Mononuclear cell (primary cell): Measurements from ENCODE around the gene IFIT5. TPM values are rescaled to one million over a fixed set of nuclear protein-coding genes. Genes with fewer than 3 reads are reported as not detected.
"Not testable (repeated sequence)": the region's sequence is repeated elsewhere in the genome, so short reads cannot be mapped to it uniquely, and the experiment has no call there.

ENCODE experiments used
- H3K27me3 ChIP-seq: 2 replicates; pipeline ENCODE4 v1.6.0; 2011; ENCODE audit warnings: low read length, control low read depth; ENCODE audit not compliant: insufficient read depth
- H3K4me1 ChIP-seq: 2 replicates; pipeline ENCODE4 v1.5.1; 2011; ENCODE audit warnings: mild to moderate bottlenecking, low read length, control low read depth; ENCODE audit not compliant: insufficient read depth
- H3K4me3 ChIP-seq: 2 replicates; pipeline ENCODE4 v1.5.1; 2011; ENCODE audit warnings: mild to moderate bottlenecking, low read length, moderate library complexity
- H3K9me3 ChIP-seq: 2 replicates; pipeline ENCODE4 v1.5.1; 2011; ENCODE audit warnings: low read depth, mild to moderate bottlenecking, control low read depth, low read length
- total RNA-seq: library from RNA; depleted of rRNA; stranded (reverse); fragments of >200 nt; gene quantifications from one replicate; pipeline ENCODE4 v1.2.3, GENCODE V29; 2012

IFIT5 gene
- total RNA-seq, 1 donor: 50.7 TPM

DNA sequence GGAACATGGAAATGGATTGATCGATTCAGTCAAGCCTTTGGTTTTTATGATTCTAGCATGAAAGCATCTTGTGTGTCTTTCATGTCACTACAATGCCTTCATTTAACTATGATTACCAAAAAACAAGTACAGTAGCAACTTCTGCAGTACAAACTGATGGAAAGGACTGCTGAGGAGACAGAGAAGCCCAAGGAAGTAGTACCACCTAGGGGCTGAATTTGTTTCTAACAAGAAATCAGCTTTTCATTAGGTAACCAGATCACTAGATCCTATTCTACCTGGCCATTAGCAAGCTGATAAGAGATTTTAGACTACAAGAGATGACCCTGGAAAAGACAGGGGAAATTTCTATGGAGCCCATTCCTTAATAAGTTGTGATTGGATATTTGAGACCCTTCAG, 25.1 kb upstream of the IFIT5 start:
- Histone ChIP-seq H3K9me3 (no peaks in the 10 kb centered on the region), H3K4me3 (no peak overlapping the region), H3K27me3 (no peaks in the 10 kb centered on the region), H3K4me1 (peaks cover 41% of the 10 kb centered on the region)

DNA sequence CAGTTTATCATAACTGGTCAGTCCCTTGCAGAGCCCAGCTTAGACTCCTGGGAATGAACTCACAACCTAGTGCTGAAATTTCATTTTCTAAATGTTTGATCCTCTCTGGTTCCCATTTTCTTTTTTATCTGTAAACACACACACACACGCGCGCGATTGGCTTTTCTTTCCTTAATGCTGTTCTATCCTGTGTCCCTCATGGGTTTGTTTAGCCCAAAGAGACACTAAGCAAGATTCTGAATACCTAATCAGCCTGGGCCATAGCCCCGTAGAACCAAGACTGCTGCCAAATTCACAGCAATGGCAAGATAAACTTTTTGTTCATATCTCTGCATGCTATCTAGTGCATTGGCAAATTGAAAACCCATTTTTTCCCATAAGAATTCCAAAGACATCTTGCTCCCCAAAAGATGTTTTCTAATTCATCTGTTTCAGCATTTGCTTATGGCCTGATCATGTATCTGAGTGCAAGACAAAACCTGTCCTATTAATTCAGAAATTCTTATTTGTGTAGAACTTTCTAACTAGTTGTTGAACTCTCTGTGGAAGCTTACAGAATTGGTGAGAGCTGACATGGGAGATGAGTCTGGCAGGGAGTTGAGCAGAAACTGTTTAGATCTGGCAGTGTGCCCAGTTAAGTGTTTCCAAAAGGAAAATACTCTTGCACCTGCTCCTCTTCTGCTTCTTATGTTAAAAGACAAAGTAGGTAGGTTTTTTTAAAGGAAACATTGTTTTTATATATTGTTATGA, 23.7 kb upstream of the IFIT5 start:
- H3K27me3 ChIP-seq: no peaks in the 10 kb centered on the region
- no peaks in the 10 kb centered on the region for H3K9me3 ChIP-seq
- peaks cover 32% of the 10 kb centered on the region for H3K4me1 ChIP-seq

DNA sequence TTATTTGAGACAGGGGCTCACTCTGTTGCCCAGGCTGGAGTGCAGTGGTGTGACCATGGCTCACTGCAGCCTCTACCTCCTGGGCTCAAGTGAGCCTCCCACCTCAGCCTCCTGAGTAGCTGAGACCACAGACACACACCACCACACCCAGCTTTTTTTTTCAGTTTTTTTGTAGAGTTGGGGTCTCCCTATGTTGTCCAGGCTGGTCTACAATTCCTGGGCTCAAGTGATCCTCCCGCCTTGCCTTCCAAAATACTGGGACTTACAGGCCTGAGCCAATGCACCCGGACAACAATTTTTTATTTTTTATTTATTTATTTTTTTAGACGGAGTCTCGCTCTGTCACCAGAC, 23.2 kb upstream of the IFIT5 start:
- not testable (repeated sequence) for H3K27me3 ChIP-seq, H3K9me3 ChIP-seq, H3K4me3 ChIP-seq

More for the DNA sequence above, 23.7 kb upstream of the IFIT5 start:
- no peak overlapping the region for H3K4me3 ChIP-seq

DNA sequence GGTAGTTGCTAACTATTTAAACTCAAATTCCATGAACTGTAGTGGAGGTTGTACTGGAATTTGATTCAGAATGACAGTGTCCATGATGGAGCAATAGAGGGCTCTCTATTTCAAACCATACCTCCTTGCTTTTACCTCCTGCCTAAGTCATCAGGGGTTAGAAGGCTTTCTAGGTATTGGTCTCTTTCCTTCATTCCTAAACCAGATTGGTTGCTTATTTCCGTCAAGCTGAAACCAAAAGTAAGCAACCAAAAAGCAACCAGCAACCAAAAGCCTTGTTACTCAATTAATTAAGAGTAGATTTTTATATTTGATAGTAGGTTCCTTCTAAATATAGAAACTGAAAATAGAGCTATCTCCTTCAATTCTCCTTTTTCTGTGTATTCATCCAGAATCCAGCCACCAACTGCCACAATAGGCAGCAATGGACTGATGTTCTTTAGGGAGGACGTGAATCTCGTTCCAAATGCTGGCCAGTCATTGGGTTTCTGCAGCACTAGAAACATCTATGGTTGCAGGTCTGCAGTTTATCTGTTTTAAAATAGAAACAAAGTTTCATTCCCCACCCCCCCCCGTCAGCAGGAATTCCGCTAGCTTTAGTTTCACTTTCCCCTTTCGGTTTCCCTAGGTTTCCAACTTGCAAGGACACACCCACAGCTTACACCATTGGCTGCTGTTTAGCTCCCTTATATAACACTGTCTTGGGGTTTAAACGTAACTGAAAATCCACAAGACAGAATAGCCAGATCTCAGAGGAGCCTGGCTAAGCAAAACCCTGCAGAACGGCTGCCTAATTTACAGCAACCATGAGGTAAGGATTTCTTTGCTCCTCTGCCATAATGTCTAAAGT, 22.2 kb upstream of the IFIT5 start, which contains the start of gene IFIT1:
TSS of gene IFIT1 (plus strand) at position 717 of the 850 bp plus-strand sequence. CDS start at position 807, 90 bp downstream.
- Histone ChIP-seq H3K27me3 (no peaks in the 10 kb centered on the region), H3K9me3 (no peaks in the 10 kb centered on the region), H3K4me3 (peak within 1 kb of the TSS; percentile 45), H3K4me1 (peaks cover 31% of the 10 kb centered on the region)

More for the DNA sequence above, 23.2 kb upstream of the IFIT5 start:
- H3K4me1 ChIP-seq: peaks cover 28% of the 10 kb centered on the region

DNA sequence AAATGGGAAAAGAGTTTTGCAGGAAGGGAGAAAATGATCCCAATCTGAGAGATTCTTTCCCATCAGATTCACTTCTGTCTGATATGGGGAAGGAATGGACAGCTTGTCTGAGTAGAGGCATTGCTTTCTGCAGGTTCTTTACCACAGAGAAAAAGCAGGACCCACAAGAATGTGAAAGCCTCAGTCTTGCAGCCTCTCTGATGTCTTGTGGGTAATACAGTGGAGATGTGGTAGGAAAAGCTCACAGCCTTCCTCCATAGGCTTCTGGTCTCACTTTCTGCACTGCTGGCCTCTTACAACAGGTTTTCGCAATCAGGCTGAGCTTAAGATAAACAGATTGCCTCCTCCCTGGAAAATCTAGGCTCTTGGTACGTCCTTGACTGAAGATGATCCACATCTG, 21.4 kb upstream of the IFIT5 start:
- Histone ChIP-seq H3K9me3 (no peaks in the 10 kb centered on the region), H3K4me1 (peaks cover 31% of the 10 kb centered on the region), H3K27me3 (no peaks in the 10 kb centered on the region), H3K4me3 (peak overlapping the region; percentile 45)

DNA sequence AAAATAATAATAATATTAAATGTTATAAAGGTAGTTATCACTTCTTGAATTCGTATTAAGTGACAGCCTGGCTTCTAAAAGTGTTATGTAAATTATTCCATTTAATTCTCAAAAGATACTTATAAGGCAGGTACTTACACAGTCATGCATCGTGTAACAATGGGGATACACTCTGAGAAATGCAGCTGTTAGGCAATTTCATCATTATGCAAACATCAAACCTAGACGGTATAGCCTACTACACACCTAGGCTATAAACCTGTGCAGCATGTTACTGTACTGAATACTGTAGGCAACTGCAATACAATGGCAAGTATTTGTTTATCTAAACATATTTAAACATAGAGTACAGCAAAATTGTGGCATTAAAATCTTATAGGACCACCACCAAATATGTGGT, 20.5 kb upstream of the IFIT5 start:
- Histone ChIP-seq H3K4me3 (peak overlapping the region; percentile 45), H3K27me3 (no peaks in the 10 kb centered on the region), H3K4me1 (peaks cover 31% of the 10 kb centered on the region), H3K9me3 (no peaks in the 10 kb centered on the region)

DNA sequence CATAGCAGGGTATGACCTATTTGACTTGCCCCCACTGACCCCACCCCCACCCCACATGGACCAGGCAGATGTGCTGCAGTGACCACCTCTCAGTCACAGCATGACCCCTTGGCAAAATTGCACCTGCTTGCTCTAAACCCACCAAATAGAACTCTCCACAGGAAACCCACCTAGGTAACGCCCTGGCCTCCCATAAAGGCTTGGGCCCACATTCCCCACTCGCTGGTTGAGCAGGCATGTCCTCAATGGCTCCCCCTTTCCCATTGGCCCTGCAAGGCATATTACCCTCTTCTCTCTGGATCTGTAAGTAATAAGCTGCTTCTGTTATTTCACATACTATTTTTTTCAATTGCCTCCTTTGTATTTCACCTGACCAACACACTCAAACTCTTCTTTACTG, 19.2 kb upstream of the IFIT5 start:
- Histone ChIP-seq H3K4me1 (peaks cover 36% of the 10 kb centered on the region), H3K9me3 (no peaks in the 10 kb centered on the region), H3K27me3 (no peaks in the 10 kb centered on the region), H3K4me3 (no peak overlapping the region)

DNA sequence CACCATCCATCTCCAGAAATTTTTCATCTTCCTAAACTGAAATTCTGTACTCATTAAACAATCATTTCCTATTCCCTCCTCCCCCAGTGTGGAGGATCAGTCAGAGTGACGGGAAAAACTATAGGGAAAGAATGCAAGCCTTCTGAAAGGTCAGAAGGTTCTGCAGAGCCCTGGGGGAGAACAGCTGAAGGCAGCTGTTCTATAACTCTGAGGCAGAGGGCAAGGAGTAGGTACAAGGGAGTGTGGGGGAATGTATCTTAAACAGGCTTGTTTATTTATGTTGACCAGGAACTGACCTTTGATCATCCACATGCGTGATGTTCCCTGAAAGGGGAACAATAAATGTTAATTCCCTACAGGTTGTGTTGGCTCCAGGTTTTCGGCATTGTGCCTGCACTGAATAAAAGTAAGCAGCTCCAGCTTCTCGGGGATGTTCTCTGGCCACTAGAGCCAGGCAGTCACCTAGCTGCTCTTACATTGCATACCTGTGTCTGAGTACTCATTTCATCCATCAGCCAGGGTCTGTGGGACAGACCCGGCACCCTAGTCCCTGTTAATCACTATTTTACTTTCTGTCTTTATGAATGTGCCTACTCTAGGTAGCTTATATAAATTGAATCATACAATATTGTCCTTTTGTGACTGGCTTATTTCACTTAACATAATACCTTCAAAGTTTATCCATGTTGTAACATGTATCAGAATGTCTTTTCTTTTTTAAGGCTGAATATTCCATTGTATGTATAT, 16.2 kb upstream of the IFIT5 start:
- Histone ChIP-seq H3K4me1 (peaks cover 24% of the 10 kb centered on the region), H3K27me3 (no peaks in the 10 kb centered on the region), H3K9me3 (no peaks in the 10 kb centered on the region), H3K4me3 (no peak overlapping the region)

DNA sequence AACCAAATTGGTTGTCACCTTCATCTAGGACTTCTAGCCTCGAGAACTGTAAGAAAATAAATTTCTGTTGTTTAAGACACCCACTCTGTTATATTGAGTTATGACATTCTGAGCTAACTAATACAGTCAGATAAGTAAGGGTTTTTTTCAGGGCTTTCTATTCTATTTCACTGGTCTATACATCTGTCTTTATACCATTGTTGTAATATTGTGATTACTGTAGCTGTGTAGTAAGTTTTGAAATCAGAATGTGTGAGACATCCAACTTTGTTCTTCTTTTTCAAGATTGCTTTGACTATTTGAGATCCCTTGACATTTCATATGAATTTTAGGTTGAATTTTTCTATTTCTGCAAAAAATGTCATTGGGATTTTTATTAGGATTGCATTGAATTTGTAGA, 14.4 kb upstream of the IFIT5 start:
- no peaks in the 10 kb centered on the region for H3K27me3 ChIP-seq
- no peak overlapping the region for H3K4me3 ChIP-seq
- no peaks in the 10 kb centered on the region for H3K9me3 ChIP-seq
- H3K4me1 ChIP-seq: peaks cover 13% of the 10 kb centered on the region

DNA sequence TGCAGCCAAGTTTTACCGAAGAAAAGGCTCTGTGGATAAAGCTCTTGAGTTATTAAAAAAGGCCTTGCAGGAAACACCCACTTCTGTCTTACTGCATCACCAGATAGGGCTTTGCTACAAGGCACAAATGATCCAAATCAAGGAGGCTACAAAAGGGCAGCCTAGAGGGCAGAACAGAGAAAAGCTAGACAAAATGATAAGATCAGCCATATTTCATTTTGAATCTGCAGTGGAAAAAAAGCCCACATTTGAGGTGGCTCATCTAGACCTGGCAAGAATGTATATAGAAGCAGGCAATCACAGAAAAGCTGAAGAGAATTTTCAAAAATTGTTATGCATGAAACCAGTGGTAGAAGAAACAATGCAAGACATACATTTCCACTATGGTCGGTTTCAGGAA, 11.3 kb upstream of the IFIT5 start:
- Histone ChIP-seq H3K27me3 (no peaks in the 10 kb centered on the region), H3K4me1 (peaks cover 5% of the 10 kb centered on the region), H3K4me3 (no peak overlapping the region), H3K9me3 (no peaks in the 10 kb centered on the region)

DNA sequence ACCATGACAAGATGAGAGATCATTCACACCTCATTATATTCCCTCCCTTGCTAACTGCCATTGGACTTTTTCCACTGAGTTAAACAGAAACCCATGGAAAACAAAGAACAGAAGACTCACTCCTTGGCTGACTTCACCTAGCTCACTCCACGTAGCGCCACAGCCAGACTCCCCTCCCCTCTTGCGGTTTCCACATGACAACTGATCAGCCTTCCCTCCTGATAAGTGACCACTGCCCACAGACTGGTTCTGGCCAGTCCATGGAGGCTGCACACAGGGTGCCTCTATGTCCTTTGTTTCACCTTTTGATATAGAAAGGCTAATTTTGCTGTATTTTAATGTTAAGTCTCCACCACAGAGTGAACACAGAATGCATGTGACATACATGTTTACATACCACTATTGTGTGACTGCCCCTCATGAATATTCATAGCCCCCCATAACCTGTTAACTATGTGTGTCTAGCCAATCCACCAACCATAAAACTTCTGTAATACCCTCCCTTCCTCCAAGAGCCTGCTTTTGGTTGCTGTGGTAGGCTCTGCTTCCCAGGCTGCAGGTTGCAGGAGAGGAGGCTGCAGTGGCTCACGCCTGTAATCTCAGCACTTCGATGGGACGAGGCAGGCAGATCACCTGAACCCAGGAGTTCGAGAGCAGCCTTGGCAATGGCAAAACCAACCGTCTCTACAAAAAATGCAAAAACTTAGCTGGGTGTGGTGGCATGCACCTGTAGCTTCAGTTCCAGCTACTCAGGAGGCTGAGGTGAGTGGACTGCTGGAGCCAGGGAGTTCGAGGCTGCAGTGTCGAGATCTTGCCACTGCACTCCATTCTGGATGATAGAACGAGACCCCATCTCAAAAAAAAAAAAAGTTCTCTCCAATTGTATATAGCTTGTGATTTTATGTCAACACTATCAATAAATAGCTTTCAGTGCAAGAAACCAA, 10.0 kb upstream of the IFIT5 start:
- Histone ChIP-seq H3K27me3 (no peaks in the 10 kb centered on the region), H3K4me1 (peaks cover 5% of the 10 kb centered on the region), H3K4me3 (no peak overlapping the region), H3K9me3 (no peaks in the 10 kb centered on the region)

DNA sequence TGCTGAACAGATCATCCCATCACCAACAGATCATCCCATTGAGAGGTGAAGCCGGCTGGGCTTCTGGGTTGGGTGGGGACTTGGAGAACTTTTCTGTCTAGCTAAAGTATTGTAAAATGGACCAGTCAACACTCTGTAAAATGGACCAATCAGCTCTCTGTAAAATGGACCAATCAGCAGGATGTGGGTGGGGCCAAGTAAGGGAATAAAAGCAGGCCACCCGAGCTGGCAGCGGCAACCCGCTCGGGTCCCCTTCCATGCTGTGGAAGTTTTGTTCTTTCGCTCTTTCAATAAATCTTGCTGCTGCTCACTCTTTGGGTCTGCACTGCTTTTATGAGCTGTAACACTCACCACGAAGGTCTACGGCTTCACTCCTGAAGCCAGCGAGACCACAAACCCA, 8.2 kb upstream of the IFIT5 start:
- H3K27me3 ChIP-seq, H3K4me3 ChIP-seq, H3K9me3 ChIP-seq, H3K4me1 ChIP-seq: not testable (repeated sequence)

DNA sequence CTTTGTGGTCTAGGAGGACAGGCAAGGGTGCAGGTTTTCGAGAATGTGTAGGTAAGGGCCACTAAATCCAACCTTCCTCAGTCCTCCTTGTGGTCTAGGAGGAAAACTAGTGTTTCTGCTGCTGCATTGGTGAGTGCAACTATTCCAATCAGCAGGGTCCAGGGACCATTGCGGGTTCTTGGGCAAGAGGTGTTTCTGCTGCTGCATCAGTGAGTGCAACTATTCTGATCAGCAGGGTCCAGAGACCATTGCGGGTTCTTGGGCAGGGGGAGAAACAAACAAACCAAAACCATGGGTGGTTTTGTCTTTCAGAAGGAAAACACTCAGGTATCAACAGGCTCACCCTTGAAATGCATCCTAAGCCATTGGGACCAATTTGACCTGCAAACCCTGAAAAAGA, 6.6 kb upstream of the IFIT5 start:
- not testable (repeated sequence) for H3K4me1 ChIP-seq, H3K4me3 ChIP-seq, H3K27me3 ChIP-seq, H3K9me3 ChIP-seq

DNA sequence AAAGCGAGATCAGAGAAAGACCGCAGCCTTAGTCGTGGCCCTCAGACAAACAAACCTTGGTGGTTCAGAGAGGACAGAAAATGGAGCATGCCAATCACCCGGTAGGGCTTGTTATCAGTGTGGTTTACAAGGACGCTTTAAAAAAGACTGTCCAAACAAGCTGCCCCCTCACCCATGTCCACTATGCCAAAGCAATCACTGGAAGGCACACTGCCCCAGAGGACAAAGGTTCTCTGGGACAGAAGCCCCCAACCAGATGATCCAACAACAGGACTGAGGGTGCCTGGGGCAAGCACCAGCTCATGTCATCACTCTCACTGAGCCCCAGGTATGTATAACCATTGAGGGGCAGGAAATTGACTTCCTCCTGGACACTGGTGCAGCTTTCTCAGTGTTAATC, 5.1 kb upstream of the IFIT5 start:
- H3K27me3 ChIP-seq, H3K4me3 ChIP-seq, H3K9me3 ChIP-seq: not testable (repeated sequence)
- H3K4me1 ChIP-seq: peaks cover 12% of the 10 kb centered on the region
